HepG2 (cell line): ENCODE measurements around the gene MRPL38. TPM values are rescaled to one million over a fixed set of nuclear protein-coding genes. Genes with fewer than 3 reads are reported as not detected.

Experiments used
- AGO1 ChIP-seq: fragments of 200-400 bp; formaldehyde crosslinking; IDR thresholded peaks from 2 replicates; pipeline ENCODE4 v1.6.1; 2017; ENCODE audit warnings: mild to moderate bottlenecking, low read depth, low read length, moderate library complexity; ENCODE audit not compliant: poor library complexity, severe bottlenecking
- CBX2 ChIP-seq, 2 experiments: fragments of 200-600 bp in 1 of 2; sonication (generic); formaldehyde crosslinking in 1 of 2; IDR thresholded peaks; 2 replicates each; pipeline versions ENCODE4 v1.7.0 to v1.8.1; 2018 to 2022; ENCODE audit warnings: low read depth in 2 of 2, low read length in 1 of 2, mild to moderate bottlenecking in 1 of 2, missing genetic modification reagents in 1 of 2
- ETV6 ChIP-seq: sonication (generic); formaldehyde crosslinking; conservative IDR thresholded peaks from 2 replicates; pipeline ENCODE4 v1.4.0; 2020; ENCODE audit warnings: missing genetic modification reagents
- NFKB2 ChIP-seq: sonication (generic); formaldehyde crosslinking; IDR thresholded peaks from 2 replicates; pipeline ENCODE4 v1.4.0; 2020; ENCODE audit warnings: missing genetic modification reagents, borderline replicate concordance
- RBM39 ChIP-seq: fragments of 200-400 bp; formaldehyde crosslinking; IDR thresholded peaks from one replicate; pipeline ENCODE4 v1.6.1; 2018; ENCODE audit warnings: antibody characterized with exemption, mild to moderate bottlenecking, low read depth, low read length; ENCODE audit not compliant: poor library complexity, severe bottlenecking
- RXRA ChIP-seq: sonication (generic); formaldehyde crosslinking; IDR thresholded peaks from 2 replicates; pipeline ENCODE4 v1.5.1; 2020; ENCODE audit warnings: missing genetic modification reagents
- SRF ChIP-seq: IDR thresholded peaks from 2 replicates; pipeline ENCODE4 v1.6.1; 2011; ENCODE audit warnings: mild to moderate bottlenecking, low read depth, low read length, moderate library complexity
- TOE1 ChIP-seq: sonication (generic); formaldehyde crosslinking; IDR thresholded peaks from 2 replicates; pipeline ENCODE4 v1.4.0; 2020; ENCODE audit warnings: mild to moderate bottlenecking, missing genetic modification reagents
- ZBTB7A ChIP-seq: sonication (generic); formaldehyde crosslinking; IDR thresholded peaks from 2 replicates; pipeline ENCODE4 v1.8.0; 2022; ENCODE audit warnings: mild to moderate bottlenecking, missing genetic modification reagents
- ZNF10 ChIP-seq: sonication (generic); formaldehyde crosslinking; IDR thresholded peaks from 2 replicates; pipeline ENCODE4 v1.4.0; 2020; ENCODE audit warnings: mild to moderate bottlenecking, low read depth, missing genetic modification reagents, borderline replicate concordance
- ZNF343 ChIP-seq: sonication (generic); formaldehyde crosslinking; IDR thresholded peaks from 2 replicates; pipeline ENCODE4 v1.4.0; 2020; ENCODE audit warnings: mild to moderate bottlenecking, missing genetic modification reagents
- ZNF552 ChIP-seq: sonication (generic); formaldehyde crosslinking; IDR thresholded peaks from 2 replicates; pipeline ENCODE4 v1.9.0; 2022; ENCODE audit warnings: missing genetic modification reagents, mild to moderate bottlenecking, borderline replicate concordance
- ZNF572 ChIP-seq: sonication (generic); formaldehyde crosslinking; IDR thresholded peaks from 2 replicates; pipeline ENCODE4 v1.5.1; 2020; ENCODE audit warnings: mild to moderate bottlenecking, missing genetic modification reagents
- ZNF724P ChIP-seq: sonication (generic); formaldehyde crosslinking; IDR thresholded peaks from 2 replicates; pipeline ENCODE4 v1.8.0; 2022; ENCODE audit warnings: missing genetic modification reagents, borderline replicate concordance
- polyA plus RNA-seq, 8 experiments: library from polyadenylated mRNA; depleted of rRNA in 3 of 8; stranded (reverse) in 7 of 8; unstranded in 1 of 8; fragments of >200 nt; fragmentation: Illumina TruSeq in 4 of 8; extraction: Trizol in 4 of 8; gene quantifications; 2 replicates each; pipeline versions ENCODE4 v1.2.1 to v1.2.3, GENCODE V29; 2011 to 2016; ENCODE audit warnings: low read depth in 4 of 8, missing spikeins in 1 of 8, mixed read lengths in 1 of 8; ENCODE audit not compliant: insufficient read depth in 1 of 8
- total RNA-seq, 5 experiments: library from RNA; depleted of rRNA; stranded (reverse); fragments of >200 nt; fragmentation: Illumina TruSeq; extraction: Trizol; gene quantifications; 2 replicates each; pipeline ENCODE4 v1.2.3, GENCODE V29; 2016; ENCODE audit warnings: low read depth in 1 of 5
- TF ChIP-seq, protein P1 (sequence below), 2 experiments: sonication (generic) in 1 of 2; formaldehyde crosslinking in 1 of 2; IDR thresholded peaks; 2 replicates each; pipeline versions ENCODE4 v1.6.1 to v1.9.0; 2014 to 2022; ENCODE audit warnings: antibody characterized with exemption in 1 of 2, borderline replicate concordance in 1 of 2, inconsistent platforms in 1 of 2, low read depth in 1 of 2, missing genetic modification reagents in 1 of 2
- TF ChIP-seq, protein P2 (sequence below): sonication (generic); formaldehyde crosslinking; IDR thresholded peaks from 2 replicates; pipeline ENCODE4 v1.5.0; 2020; ENCODE audit warnings: missing genetic modification reagents, mild to moderate bottlenecking, borderline replicate concordance
- TF ChIP-seq, protein P3 (sequence below): sonication (generic); formaldehyde crosslinking; IDR thresholded peaks from 2 replicates; pipeline ENCODE4 v1.4.0; 2020; ENCODE audit warnings: mild to moderate bottlenecking, missing genetic modification reagents

The MRPL38 gene
- total and polyA plus RNA-seq, 2 of the 13 experiments (the other 11 are each of a cell fraction or from before 2014, with no cell fraction given): 83.7 to 125 TPM

DNA sequence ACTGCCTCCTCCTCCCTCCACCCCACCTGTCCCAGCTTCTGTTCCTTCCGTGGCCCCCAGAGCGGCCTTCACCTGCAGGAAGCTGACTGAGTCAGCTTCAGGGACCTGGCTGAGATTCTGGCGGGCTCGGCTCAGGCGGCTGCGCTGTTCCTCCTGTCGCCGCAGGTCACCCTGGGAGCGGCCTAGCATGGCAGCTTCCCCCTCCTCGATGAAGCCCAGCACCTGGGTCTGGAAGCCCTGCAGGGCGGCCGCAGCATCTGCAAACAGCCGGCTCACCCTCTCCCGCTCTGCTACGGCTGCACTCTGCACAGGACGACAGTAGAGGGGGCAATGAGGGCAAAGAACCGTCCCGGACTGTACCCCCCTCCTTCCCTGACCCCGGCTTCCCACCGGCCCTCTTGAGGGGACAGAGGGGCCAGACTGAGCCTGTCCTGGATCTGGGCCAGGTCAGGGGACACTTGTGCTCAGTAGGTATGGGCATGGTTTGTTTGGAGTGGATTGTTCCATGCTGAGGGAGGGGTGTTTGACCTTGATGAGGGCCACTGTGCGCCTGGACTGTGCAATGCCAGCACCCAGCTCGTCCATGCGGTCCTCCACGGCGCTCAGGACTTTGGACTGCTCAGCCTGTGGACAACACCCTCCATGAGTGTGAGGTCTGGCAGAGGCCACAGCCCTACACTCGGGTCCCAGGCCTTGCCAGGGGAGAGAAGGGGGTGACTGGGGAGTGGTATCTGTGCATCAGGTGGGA, 28.3 kb downstream of the MRPL38 start (continued):
- TF ChIP-seq, protein P1, sequence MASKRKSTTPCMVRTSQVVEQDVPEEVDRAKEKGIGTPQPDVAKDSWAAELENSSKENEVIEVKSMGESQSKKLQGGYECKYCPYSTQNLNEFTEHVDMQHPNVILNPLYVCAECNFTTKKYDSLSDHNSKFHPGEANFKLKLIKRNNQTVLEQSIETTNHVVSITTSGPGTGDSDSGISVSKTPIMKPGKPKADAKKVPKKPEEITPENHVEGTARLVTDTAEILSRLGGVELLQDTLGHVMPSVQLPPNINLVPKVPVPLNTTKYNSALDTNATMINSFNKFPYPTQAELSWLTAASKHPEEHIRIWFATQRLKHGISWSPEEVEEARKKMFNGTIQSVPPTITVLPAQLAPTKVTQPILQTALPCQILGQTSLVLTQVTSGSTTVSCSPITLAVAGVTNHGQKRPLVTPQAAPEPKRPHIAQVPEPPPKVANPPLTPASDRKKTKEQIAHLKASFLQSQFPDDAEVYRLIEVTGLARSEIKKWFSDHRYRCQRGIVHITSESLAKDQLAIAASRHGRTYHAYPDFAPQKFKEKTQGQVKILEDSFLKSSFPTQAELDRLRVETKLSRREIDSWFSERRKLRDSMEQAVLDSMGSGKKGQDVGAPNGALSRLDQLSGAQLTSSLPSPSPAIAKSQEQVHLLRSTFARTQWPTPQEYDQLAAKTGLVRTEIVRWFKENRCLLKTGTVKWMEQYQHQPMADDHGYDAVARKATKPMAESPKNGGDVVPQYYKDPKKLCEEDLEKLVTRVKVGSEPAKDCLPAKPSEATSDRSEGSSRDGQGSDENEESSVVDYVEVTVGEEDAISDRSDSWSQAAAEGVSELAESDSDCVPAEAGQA (IDR thresholded peaks at IDR 0.05; ENCODE audit: low read depth): peak; percentile 84
- TF ChIP-seq, protein P1 (CRISPR knock-in tag; IDR thresholded peaks at IDR 0.05; ENCODE audit: borderline replicate concordance): 0 out of 2 replicates have a peak, but pooled peaks have one; percentile 7
- TF ChIP-seq NFKB2 (CRISPR knock-in tag) (peak; percentile 90; the same call in 1 of the 2 replicates), AGO1 (peak; percentile 99), ZNF10 (CRISPR knock-in tag) (no peak; the same call in 1 of the 2 replicates), RBM39 (peak; percentile 82), RXRA (CRISPR knock-in tag) (peak; percentile 95), ZNF343 (CRISPR knock-in tag) (peak; percentile 94), ZBTB7A (CRISPR knock-in tag) (peak; percentile 99), ZNF552 (CRISPR knock-in tag) (peak; percentile 54), ETV6 (no peak), SRF (no peak), ZNF572 (CRISPR knock-in tag) (peak; percentile 97), CBX2 (IDR thresholded peaks at IDR 0.05; ENCODE audit: low read depth, low read length) (no peak), CBX2 (CRISPR knock-in tag; IDR thresholded peaks at IDR 0.05; ENCODE audit: low read depth) (no peak), TOE1 (no peak), ZNF724P (peak; percentile 80; the same call in 1 of the 2 replicates)
- TF ChIP-seq, protein P2, sequence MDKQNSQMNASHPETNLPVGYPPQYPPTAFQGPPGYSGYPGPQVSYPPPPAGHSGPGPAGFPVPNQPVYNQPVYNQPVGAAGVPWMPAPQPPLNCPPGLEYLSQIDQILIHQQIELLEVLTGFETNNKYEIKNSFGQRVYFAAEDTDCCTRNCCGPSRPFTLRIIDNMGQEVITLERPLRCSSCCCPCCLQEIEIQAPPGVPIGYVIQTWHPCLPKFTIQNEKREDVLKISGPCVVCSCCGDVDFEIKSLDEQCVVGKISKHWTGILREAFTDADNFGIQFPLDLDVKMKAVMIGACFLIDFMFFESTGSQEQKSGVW (CRISPR knock-in tag): no peak
- TF ChIP-seq, protein P3, sequence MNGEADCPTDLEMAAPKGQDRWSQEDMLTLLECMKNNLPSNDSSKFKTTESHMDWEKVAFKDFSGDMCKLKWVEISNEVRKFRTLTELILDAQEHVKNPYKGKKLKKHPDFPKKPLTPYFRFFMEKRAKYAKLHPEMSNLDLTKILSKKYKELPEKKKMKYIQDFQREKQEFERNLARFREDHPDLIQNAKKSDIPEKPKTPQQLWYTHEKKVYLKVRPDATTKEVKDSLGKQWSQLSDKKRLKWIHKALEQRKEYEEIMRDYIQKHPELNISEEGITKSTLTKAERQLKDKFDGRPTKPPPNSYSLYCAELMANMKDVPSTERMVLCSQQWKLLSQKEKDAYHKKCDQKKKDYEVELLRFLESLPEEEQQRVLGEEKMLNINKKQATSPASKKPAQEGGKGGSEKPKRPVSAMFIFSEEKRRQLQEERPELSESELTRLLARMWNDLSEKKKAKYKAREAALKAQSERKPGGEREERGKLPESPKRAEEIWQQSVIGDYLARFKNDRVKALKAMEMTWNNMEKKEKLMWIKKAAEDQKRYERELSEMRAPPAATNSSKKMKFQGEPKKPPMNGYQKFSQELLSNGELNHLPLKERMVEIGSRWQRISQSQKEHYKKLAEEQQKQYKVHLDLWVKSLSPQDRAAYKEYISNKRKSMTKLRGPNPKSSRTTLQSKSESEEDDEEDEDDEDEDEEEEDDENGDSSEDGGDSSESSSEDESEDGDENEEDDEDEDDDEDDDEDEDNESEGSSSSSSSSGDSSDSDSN (CRISPR knock-in tag): peak; percentile 92
